ENCODE measurements around the gene ARRB1. TPM values are rescaled to one million over a fixed set of nuclear protein-coding genes. Genes with fewer than 3 reads are reported as not detected.
A peak's percentile ranks its signal among the peaks of the same experiment; 100 is the strongest.
"Not testable (repeated sequence)": the region's sequence is repeated elsewhere in the genome, so short reads cannot be mapped to it uniquely, and the experiment has no call there.

ARRB1 gene
- total RNA-seq, 2 experiments from 2014 or later = 26.7 to 27.8 TPM

DNA sequence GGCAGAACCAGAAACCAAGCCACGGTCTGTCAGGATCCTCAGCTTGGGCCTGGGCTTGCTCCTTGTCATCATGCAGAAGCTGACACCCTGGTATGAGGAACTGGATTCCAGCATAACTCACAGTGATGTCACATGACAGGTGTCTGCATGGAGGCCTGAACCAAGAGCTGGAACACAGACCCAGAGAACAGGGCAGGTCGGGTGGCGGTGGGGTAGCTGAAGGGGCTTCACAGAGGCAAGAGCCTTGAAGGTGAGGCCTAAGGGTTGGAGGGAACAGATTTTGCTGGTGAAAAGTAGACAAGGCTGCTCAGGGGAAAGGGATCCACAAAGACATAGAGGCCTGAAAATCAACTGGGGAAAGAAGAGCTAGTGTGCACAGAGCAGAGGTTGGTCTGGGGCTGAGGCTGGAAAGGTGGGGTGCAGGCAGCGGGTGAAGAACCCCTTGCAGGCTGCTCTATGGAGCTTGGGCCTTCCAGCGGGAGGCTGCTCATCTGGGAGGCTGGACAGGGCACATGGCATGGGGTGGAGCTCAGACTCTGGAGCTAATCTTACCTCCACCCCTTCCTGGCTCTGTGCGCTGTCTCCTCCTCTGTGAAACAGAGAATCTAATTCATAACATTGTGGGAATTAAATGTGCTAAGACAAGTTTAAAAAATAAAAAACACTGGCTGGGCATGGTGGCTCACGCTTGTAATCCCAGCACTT, 29.4 kb upstream of the ARRB1 start:
- H3K4me1 ChIP-seq (ENCODE audit: insufficient read depth, low read length) = peaks cover 24% of the 10 kb centered on the region
- intact Hi-C loops (cut with DNase I, micrococcal nuclease) = loop anchor here in 1 of 2 experiments (5.0 kb wide), 1 partner anchor 239 kb away; no protein-coding TSS in a partner anchor
- peaks cover 20% of the 10 kb centered on the region for H3K4me1 Mint-ChIP-seq (ENCODE audit: low read depth)
- no peaks in the 10 kb centered on the region for H3K36me3 ChIP-seq (ENCODE audit: insufficient read depth, low read length)
- POLR2A ChIA-PET = interaction anchor here (3.4 to 5.1 kb wide), 2 partner anchors 101 to 104 kb away, joined by 11 to 33 read pairs; no protein-coding TSS in a partner anchor
- H3K27ac ChIP-seq (ENCODE audit: low read depth in 1 of 2, low read length in 2 of 2) = no peak overlapping the region
- peak overlapping the region; percentile 7 for H3K27ac Mint-ChIP-seq
- no peaks in the 10 kb centered on the region for H3K27me3 Mint-ChIP-seq
- no peak overlapping the region for H3K4me3 Mint-ChIP-seq
- no peaks in the 10 kb centered on the region for H3K9me3 Mint-ChIP-seq
- ATAC-seq (ENCODE audit: poor library complexity) = no peak
- H3K9me3 ChIP-seq (ENCODE audit: control insufficient read depth in 1 of 2, insufficient read depth in 1 of 2, low read length in 2 of 2) = no peaks in the 10 kb centered on the region
- CTCF ChIA-PET = interaction anchor here (7.4 kb wide), 1 partner anchor 101 kb away, joined by 49 read pairs; no protein-coding TSS in a partner anchor
- H3K36me3 Mint-ChIP-seq (ENCODE audit: low read depth) = no peaks in the 10 kb centered on the region
- H3K27me3 ChIP-seq (ENCODE audit: control insufficient read depth in 1 of 2, insufficient read depth in 2 of 2, low read length in 2 of 2) = no peaks in the 10 kb centered on the region
- TF ChIP-seq, protein P1, sequence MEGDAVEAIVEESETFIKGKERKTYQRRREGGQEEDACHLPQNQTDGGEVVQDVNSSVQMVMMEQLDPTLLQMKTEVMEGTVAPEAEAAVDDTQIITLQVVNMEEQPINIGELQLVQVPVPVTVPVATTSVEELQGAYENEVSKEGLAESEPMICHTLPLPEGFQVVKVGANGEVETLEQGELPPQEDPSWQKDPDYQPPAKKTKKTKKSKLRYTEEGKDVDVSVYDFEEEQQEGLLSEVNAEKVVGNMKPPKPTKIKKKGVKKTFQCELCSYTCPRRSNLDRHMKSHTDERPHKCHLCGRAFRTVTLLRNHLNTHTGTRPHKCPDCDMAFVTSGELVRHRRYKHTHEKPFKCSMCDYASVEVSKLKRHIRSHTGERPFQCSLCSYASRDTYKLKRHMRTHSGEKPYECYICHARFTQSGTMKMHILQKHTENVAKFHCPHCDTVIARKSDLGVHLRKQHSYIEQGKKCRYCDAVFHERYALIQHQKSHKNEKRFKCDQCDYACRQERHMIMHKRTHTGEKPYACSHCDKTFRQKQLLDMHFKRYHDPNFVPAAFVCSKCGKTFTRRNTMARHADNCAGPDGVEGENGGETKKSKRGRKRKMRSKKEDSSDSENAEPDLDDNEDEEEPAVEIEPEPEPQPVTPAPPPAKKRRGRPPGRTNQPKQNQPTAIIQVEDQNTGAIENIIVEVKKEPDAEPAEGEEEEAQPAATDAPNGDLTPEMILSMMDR (IDR thresholded peaks at IDR 0.05) = no peak
- DNase-seq = peak in 2 of 14 experiments; percentile 40 to 44
- H3K4me3 ChIP-seq (ENCODE audit: low read length) = no peak overlapping the region

DNA sequence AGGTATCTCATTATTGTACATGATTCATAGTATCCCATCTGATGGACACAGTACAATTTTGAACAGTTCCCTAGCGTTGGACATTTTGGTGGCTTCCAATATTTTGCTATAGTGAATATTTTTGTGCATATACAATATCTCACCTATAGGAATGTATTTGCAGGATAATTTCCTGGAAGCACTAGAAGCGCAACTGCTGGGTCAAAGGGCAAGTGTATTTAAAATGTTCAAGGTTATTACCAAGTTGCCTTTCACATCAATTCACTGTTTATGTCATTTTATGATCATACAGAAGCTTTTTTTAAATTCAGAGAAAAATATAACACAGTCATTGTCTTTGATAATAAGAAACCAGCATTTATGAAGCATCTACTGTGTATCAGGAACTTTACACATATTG, 28.8 kb upstream of the ARRB1 start:
- Mint-ChIP-seq H3K27ac (peak overlapping the region; percentile 7), H3K9me3 (no peaks in the 10 kb centered on the region), H3K4me1 (ENCODE audit: low read depth) (peaks cover 20% of the 10 kb centered on the region), H3K4me3 (no peak overlapping the region), H3K27me3 (no peaks in the 10 kb centered on the region), H3K36me3 (ENCODE audit: low read depth) (no peaks in the 10 kb centered on the region)
- ChIA-PET POLR2A (interaction anchor here (3.4 to 5.1 kb wide), 2 partner anchors 100 to 104 kb away, joined by 11 to 33 read pairs; no protein-coding TSS in a partner anchor), CTCF (no interaction called here)
- H3K4me1 ChIP-seq (ENCODE audit: insufficient read depth, low read length) = peaks cover 24% of the 10 kb centered on the region
- intact Hi-C loops (cut with DNase I, micrococcal nuclease) = loop anchor here in 1 of 2 experiments (5.0 kb wide), 1 partner anchor 238 kb away; no protein-coding TSS in a partner anchor
- H3K4me3 ChIP-seq (ENCODE audit: low read length) = no peak overlapping the region
- TF ChIP-seq, protein P1 (IDR thresholded peaks at IDR 0.05) = no peak
- ATAC-seq (ENCODE audit: poor library complexity) (no peak), DNase-seq (no peak)
- no peaks in the 10 kb centered on the region for H3K9me3 ChIP-seq (ENCODE audit: control insufficient read depth in 1 of 2, insufficient read depth in 1 of 2, low read length in 2 of 2)
- no peak overlapping the region for H3K27ac ChIP-seq (ENCODE audit: low read depth in 1 of 2, low read length in 2 of 2)
- no peaks in the 10 kb centered on the region for H3K27me3 ChIP-seq (ENCODE audit: control insufficient read depth in 1 of 2, insufficient read depth in 2 of 2, low read length in 2 of 2)
- H3K36me3 ChIP-seq (ENCODE audit: insufficient read depth, low read length) = no peaks in the 10 kb centered on the region

DNA sequence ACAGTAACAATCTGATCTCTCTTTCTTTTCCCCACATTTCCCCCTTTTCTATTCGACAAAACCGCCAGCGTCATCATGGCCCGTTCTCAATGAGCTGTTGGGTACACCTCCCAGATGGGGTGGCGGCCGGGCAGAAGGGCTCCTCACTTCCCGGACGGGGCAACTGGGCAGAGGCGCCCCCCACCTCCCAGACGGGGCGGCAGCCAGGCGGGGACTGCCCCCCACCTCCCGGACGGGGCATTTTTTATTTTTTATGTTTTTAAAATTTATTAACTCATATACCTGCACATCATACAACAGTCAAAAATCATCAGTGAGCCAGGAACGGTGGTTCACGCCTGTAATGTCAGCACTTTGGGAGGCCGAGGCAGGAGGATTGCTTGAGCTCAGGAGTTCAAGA, 27.3 kb upstream of the ARRB1 start:
- POLR2A ChIA-PET; CTCF ChIA-PET; H3K36me3 Mint-ChIP-seq (ENCODE audit: low read depth); H3K27ac ChIP-seq (ENCODE audit: low read depth in 1 of 2, low read length in 2 of 2); DNase-seq; H3K9me3 ChIP-seq (ENCODE audit: control insufficient read depth in 1 of 2, insufficient read depth in 1 of 2, low read length in 2 of 2); intact Hi-C loops (cut with DNase I, micrococcal nuclease); H3K4me3 Mint-ChIP-seq; ATAC-seq (ENCODE audit: poor library complexity); H3K9me3 Mint-ChIP-seq; H3K36me3 ChIP-seq (ENCODE audit: insufficient read depth, low read length); H3K27me3 ChIP-seq (ENCODE audit: control insufficient read depth in 1 of 2, insufficient read depth in 2 of 2, low read length in 2 of 2); H3K4me1 Mint-ChIP-seq (ENCODE audit: low read depth); H3K27me3 Mint-ChIP-seq; H3K27ac Mint-ChIP-seq; H3K4me3 ChIP-seq (ENCODE audit: low read length): not testable (repeated sequence)
- H3K4me1 ChIP-seq (ENCODE audit: insufficient read depth, low read length) = peaks cover 15% of the 10 kb centered on the region

All from CD4-positive, alpha-beta T cell (primary cell).